Fibroblast of peridontal ligament (primary cell): Measurements from ENCODE around the gene CITED2.
A peak's percentile ranks its signal among the peaks of the same experiment; 100 is the strongest.

ENCODE experiments used
- DNase-seq: peaks from one replicate; pipeline ENCODE4 v3.0.0-alpha.2; 2010; ENCODE audit errors: extremely low read depth

Gene CITED2

GRCh38 chr6:139386404-139386803, 12.0 kb upstream of the CITED2 start:
- no peak for DNase-seq

- peak; percentile 51 for DNase-seq
Measured at GRCh38 chr6:139381216-139381865, 6.9 kb upstream of the CITED2 start.

GRCh38 chr6:139380611-139381010, 6.2 kb upstream of the CITED2 start:
- no peak for DNase-seq

GRCh38 chr6:139380168-139380567, 5.7 kb upstream of the CITED2 start:
- DNase-seq, result no peak

GRCh38 chr6:139378882-139379341, 4.5 kb upstream of the CITED2 start:
- no peak for DNase-seq

GRCh38 chr6:139378226-139378625, 3.8 kb upstream of the CITED2 start:
- no peak for DNase-seq

GRCh38 chr6:139376604-139377218, 2.3 kb upstream of the CITED2 start:
- DNase-seq, result peak; percentile 41

- DNase-seq, result peak; percentile 74
Measured at GRCh38 chr6:139376017-139376330, 1.5 kb upstream of the CITED2 start.

GRCh38 chr6:139375226-139376016, 973 bp upstream of the CITED2 start:
- peak; percentile 98 for DNase-seq

GRCh38 chr6:139373928-139374356, 506 bp downstream of the CITED2 start:
- DNase-seq, result no peak

GRCh38 chr6:139373154-139373927, 1.1 kb downstream of the CITED2 start:
- DNase-seq, result peak; percentile 49

- DNase-seq, result peak; percentile 50
Measured at GRCh38 chr6:139372326-139373153, 1.9 kb downstream of the CITED2 start.

- DNase-seq, result peak; percentile 36
Measured at GRCh38 chr6:139371421-139372203, 2.8 kb downstream of the CITED2 start.

GRCh38 chr6:139370999-139371345, 3.5 kb downstream of the CITED2 start:
- no peak for DNase-seq

GRCh38 chr6:139370283-139370998, 4.0 kb downstream of the CITED2 start:
- DNase-seq, result peak; percentile 74

- peak; percentile 81 for DNase-seq
Measured at GRCh38 chr6:139369568-139370282, 4.7 kb downstream of the CITED2 start.

- no peak for DNase-seq
Measured at GRCh38 chr6:139369068-139369467, 5.4 kb downstream of the CITED2 start.

GRCh38 chr6:139368661-139369060, 5.8 kb downstream of the CITED2 start:
- DNase-seq, result no peak

- no peak for DNase-seq
Measured at GRCh38 chr6:139367810-139368351, 6.6 kb downstream of the CITED2 start.
